NCI-H446 treated with DMSO at 0.1 percent for 48 hours (cell line): ENCODE results near the gene TBC1D16.

Source experiments
- DNase-seq: peaks from one replicate; lab custom pipeline; 2025; lab: John Stamatoyannopoulos, UW

Gene TBC1D16

DNA sequence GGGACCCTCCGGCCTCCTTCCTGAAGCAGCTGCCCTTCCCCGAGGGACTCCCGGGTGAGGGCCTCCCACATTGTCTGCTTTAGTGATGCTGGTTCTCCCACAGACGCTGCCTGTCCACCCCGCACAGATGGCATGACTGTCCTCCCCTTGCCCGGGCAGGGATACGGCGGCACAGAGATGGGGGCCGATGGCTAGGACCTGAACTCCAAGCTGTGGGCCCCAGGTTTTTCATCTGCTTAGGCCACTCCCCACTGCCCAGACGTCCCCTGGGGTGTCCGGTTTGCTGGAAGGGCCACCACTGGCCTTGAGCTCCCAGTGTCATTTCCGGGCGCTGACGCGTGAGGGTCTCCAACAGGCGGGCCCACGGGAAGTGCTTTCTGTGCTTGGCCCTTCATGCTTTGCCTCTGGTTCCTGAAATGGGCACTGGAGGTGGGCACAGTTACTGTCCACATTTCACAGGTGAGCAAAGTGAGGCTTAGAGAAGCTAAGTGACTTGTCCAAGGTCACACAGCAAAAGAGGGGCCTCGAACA, 109.0 kb downstream of the TBC1D16 start:
- DNase-seq, result no peak

GRCh38 chr17:79926142-79926604, 109.5 kb downstream of the TBC1D16 start:
- DNase-seq, result no peak

GRCh38 chr17:79925242-79925957, 110.3 kb downstream of the TBC1D16 start:
- DNase-seq, result no peak

GRCh38 chr17:79924639-79924976, 111.1 kb downstream of the TBC1D16 start:
- no peak for DNase-seq

DNA sequence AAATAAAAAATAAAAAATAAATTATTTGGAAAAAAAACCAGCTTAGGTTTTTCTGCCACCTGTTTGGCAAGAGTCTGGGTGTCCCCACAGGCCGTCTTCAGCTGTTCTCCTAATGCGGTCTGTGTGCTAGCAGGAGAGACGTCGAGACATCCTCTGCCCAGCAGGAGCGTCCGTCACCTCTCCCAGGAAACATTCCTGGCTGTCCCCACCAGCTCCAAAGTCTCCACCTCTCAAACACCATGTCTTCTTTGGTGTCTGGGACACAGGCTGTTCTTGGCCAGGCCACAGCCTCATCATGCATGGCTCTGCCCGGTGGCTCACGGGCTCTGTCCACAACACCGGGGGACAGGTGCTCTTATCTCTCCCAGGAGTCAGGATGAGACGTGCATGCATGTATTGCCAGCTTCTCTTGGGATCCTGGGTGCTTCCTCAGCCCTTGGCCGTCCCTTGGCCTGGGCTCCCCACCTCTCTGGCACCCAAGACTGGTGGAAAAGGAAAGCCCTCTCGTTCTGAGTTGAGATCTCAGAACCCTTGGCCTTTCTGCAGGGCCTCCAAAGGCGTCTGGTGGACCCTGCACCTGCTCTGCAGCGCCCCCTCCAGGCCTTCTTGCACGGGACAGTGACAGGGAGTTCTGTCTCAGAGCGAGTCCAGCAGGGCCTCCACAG, 111.6 kb downstream of the TBC1D16 start:
- no peak for DNase-seq

DNA sequence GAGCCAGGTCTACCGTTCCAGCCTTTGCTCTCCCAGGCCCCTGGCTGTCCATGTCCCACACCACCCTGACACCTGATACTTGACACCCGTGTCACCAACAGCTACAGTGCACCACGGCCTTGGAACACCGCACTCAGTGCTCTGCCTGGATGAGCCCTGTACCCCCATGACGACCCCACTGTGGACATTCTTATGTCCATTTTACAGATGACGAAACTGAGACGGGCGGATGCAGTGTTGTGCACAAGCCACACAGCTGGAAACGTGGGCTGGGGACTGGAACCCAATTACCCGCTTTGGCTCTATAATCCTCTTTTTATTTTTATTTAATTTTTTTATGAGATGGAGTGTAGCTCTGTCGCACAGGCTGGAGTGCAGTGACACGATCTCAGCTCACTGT, 112.9 kb downstream of the TBC1D16 start:
- DNase-seq, result no peak

- DNase-seq, result no peak
These were observed 113.5 kb downstream of the TBC1D16 start for GRCh38 chr17:79922116-79922601.

DNA sequence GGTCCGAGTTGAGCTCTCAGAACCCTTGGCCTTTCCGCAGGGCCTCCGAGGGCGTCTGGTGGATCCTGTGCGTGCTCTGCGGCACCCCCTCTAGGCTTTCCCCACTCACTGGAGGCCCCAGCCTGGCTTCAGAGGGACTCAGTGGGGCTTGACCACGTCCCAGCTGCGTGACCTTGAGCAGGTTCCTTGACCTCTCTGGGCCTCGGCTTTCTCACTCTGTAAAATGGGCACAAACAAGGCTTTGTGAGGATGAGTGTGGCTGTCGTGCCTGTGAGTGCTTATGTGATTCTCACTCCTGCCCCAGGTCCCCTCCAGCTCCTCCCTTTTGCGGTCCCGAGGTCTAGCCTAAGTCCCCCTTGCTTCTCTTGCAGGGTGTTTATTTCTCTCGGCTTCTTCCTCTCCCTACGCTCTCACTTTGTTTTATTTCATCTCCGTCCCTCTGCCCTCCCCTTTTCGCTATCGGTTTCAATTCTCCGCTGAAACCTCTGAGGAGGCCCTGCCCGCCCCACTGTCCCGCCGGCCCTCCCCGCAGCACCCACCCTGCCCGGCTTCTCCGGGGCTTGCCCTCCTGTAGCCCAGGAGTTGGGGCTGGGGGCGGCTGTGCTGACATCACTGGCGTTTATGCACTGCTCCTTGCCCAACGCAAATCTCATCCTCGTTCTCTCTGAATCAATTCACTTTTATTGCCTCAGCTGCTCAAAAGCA, 114.1 kb downstream of the TBC1D16 start:
- no peak for DNase-seq

DNA sequence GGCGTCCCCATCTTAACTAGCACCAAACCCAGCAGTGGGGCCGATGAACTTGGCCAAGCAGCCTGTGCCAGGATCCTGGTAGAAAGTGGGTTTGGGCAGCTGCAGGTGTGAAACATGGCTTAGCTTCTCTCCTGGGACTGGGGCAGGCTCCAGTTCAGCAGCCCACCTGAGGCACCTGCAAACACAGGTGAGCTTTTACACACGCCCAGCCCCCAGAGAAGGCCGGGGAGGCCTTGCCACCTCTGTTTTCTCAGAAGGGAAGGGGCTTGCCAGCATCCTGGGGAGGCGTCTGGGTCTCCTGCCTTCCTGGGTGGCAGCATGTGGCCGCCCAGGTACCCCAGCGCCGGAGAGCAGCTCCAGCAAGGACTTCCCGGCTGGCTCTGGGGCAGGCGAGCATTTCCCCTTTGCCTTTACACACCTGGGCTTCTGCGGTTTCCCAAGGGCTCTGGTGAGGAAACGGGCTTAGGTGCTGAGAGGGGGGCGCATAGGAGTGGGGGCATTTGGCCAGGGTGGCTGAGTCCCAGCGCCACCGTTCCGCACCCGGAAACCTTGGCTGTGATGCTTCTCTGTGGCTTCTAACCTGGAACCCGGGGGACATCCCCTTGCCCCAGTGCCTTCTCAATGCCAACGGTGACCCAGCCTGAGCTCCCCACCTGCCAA, 114.8 kb downstream of the TBC1D16 start:
- no peak for DNase-seq

DNA sequence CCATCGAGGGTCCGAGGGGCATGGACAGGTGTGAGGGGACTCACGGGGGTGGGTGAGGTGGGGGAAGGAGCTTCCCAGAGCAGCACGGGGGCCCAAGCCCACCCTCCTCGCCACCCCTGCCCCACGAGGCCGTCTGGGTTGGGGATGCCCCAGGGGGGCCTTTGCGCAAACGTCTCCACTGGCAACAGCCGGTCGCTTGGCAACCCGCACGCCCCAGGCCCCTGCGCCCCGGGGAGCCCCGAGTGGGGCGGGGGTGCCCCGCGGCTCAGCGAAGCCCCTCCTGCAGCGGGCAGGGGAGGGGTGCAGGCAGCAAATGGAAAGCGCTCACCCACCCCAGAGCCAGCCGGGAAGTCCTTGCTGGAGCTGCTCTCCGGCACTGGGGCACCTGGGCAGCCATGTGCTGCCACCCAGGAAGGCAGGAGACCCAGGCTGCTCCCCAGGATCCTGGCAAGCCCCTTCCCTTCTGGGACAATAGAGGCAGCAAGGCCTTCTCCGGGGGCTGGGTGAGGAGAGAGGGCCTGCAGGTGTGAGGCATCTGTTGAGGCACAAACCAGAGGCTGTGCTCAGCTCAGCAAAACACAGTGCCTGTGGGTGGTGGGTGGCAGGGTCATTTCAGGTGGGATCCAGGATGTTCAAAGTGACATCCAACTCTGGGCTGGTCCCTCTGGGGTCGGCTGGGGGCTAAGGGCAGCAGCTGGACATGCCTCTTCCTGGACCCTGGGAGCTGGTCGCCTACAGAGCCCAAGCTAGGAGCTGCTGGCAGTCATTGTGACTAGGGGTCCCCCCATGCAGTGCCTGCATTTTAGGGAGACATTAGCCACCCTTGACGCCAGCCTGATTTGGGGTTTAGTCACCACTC, 115.6 kb downstream of the TBC1D16 start:
- no peak for DNase-seq

GRCh38 chr17:79919164-79919585, 116.5 kb downstream of the TBC1D16 start:
- DNase-seq, result peak; percentile 48

DNA sequence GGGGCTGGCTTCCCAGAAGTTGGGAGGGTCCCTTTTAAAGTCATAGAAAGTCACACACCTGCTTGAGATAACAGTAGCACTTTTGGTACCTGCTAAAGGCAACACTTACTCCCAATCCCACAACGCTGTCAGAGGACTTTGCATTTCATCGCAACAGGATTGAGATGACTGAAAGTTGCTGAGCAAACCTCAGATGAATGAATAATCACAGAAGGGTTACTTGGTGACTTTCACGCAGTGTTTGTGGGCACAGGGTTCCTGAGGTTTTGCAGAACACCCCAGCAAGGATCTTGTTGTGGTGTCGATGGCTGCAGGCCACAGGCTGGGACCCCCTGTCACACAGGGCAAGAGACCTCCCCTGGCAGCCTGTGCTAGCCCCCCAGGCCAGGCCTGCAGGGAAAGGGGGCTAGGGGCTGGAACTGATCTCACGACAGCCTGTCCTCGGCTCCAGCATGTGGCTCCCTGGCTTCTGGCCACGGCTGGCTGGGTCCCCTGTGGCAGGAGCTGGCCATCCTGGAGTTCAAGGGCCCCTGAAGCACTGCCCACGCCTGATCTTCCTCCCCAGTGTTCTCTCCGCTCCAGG, 117.0 kb downstream of the TBC1D16 start:
- no peak for DNase-seq

DNA sequence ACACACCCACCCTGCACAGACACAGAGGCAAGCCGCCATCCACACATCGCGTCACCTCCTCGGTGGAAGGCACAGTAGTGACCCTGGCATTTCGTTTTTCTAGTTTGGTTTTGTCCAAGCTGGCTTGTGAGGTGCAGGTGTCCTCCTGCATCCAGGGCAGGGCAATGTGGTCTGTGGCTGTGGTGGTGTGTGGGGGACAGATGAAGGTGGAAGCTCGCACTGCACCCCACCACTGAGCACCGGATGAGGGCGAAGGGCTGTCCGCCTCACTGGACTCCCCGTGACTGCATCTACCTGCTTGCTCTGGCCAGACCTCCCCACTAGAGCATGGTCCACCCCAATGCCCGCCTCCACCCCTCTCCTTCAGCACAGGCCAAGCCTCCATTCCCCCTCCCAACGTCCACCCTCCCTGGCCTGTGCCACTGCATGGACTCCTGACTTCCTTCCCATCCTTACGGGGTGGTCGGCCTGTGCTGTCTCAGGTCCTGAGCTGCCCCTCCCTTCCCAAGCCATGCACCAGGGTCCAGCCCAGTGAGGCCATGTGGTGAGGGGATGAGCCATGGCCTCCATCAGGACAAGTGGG, 117.7 kb downstream of the TBC1D16 start:
- DNase-seq, result no peak

DNA sequence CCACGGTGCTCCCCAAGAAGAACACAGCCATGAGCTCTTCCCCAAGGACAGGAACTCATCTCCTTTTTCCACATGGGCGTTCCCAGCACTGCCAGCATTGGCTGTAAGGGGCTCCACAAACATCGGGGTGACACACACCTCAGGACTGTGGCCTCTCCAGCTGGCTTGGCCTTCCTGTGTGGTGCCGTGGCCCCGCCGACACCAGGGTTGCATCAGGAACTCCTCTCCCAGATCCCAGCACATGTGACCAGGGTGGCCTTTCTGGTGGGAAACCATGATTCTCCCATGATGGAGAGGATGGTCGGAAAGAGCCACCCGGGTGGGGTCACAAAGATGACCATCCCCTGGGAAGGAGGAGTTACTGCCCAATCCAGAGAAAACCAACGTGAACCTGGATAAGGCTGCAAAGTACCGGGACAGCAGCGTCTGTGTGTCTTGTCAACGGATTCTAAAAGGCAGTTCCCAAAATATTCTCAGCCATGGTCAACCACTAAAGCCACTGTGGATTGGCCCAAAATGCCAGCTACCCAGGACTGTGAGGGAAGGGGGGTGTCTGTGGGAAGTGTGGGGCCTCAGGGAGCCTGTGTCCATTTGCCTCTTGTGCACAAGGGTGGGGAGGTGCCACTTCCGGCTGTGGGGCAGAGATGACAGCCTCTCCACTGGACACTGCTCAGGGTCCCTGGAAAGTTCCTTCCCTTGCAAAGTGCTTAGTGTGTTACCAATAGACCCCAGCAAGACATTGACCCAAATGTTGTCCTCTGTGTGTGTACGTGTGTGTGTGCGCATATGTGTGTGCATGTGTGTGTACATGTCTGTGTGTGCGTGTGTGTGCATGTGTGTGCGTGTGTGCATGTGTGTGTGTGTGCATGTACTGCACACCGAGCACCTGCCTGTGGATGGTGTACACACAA, 118.4 kb downstream of the TBC1D16 start:
- no peak for DNase-seq

- DNase-seq, result no peak
These were observed 119.2 kb downstream of the TBC1D16 start for GRCh38 chr17:79916506-79916905.

- DNase-seq, result no peak
These were observed 119.7 kb downstream of the TBC1D16 start for GRCh38 chr17:79915850-79916430.

DNA sequence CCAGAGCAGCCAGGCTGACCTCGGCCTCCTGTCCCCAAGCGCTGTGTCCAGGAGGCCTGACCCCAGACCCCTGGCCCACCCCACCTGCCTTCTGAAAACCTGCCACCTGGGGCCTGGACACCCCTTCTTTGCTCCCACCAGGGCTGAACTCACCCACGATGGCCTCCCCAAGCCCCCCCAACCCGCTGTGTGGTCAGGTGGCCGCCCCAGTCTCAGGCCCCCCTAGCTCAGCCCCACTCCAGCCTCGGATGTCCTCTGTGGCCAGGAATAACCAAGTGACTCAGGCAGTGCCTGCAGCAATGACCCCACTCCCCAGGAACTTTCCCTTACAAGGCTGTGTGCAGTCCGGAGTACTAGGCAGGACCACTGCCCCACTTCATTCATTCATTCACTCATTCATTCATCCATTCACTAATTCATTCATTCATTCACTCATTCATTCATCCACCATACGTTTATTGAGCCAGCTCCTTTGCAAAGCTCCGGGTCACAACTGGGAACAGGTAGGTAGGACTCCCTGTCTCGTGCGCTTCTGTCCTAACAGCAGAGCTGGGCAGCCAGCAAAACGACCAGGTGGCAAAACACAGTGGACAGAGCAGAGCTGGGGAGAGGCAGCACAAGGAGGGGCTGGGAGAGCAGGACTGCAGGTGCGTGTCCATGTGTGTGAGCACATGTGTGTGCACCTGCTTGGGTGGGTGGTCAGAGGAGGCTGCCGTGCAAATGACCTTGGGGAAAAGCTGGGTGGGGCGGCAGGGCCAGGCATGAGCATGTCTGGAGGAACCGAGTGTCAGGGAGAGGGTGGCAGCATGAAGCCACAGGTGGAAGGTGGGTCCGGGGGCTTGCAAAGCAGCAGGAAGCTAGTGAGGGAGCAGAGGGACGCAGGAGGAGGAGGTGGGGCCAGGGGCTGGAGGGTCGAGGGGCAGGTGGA, 120.6 kb downstream of the TBC1D16 start:
- DNase-seq, result no peak
